Measurements from ENCODE around the gene PPP4R2.

The PPP4R2 gene

DNA sequence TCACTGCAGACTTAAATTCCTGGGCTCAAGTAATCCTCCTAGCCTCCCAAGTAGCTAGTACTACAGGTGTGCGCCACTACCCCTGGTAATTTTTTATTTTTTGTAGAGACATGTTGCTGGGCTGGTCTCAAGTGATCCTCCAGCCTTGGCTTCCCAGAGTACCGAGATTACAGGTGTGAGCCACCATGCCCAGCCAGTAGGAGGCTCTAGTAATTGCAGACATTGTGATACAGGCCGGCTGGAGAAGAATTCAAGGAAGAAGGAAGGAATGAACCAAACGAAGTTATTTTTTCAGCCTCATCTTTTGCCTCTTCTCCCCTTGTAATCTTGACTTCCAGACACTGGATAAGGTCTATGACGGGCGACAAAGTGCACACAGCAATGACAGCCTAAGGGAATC is 3.2 kb upstream of the PPP4R2 start:
- no peak for DNase-seq (ENCODE audit: extremely low spot score)
- CTCF ChIA-PET = no interaction called here
- POLR2A ChIA-PET = no interaction called here
- TF ChIP-seq ELF4 (IDR thresholded peaks at IDR 0.05) = no peak
- no peak for TF ChIP-seq NFRKB (IDR thresholded peaks at IDR 0.05)
- no peak for TF ChIP-seq SP1 (IDR thresholded peaks at IDR 0.05)
- TF ChIP-seq CTBP1 (IDR thresholded peaks at IDR 0.05; ENCODE audit: borderline replicate concordance) = no peak
- TF ChIP-seq TARDBP (IDR thresholded peaks at IDR 0.05) = no peak
- no peak for TF ChIP-seq ARNT (IDR thresholded peaks at IDR 0.05)
- TF ChIP-seq BHLHE40 (IDR thresholded peaks at IDR 0.05; ENCODE audit: borderline replicate concordance) = no peak
- no peak for TF ChIP-seq FOXM1 (IDR thresholded peaks at IDR 0.05; ENCODE audit: borderline replicate concordance)
- TF ChIP-seq FOXA1 (IDR thresholded peaks at IDR 0.05) = no peak
- no peak for TF ChIP-seq SUZ12 (IDR thresholded peaks at IDR 0.05)
- no peak for TF ChIP-seq ZNF384 (IDR thresholded peaks at IDR 0.05)
- no peak for TF ChIP-seq HDGF (IDR thresholded peaks at IDR 0.05; ENCODE audit: borderline replicate concordance)
- TF ChIP-seq, protein P1, sequence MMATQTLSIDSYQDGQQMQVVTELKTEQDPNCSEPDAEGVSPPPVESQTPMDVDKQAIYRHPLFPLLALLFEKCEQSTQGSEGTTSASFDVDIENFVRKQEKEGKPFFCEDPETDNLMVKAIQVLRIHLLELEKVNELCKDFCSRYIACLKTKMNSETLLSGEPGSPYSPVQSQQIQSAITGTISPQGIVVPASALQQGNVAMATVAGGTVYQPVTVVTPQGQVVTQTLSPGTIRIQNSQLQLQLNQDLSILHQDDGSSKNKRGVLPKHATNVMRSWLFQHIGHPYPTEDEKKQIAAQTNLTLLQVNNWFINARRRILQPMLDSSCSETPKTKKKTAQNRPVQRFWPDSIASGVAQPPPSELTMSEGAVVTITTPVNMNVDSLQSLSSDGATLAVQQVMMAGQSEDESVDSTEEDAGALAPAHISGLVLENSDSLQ (IDR thresholded peaks at IDR 0.05) = no peak
- no peak for TF ChIP-seq FOXK2 (IDR thresholded peaks at IDR 0.05)
- TF ChIP-seq L3MBTL2 (conservative IDR thresholded peaks at IDR 0.05) = no peak

DNA sequence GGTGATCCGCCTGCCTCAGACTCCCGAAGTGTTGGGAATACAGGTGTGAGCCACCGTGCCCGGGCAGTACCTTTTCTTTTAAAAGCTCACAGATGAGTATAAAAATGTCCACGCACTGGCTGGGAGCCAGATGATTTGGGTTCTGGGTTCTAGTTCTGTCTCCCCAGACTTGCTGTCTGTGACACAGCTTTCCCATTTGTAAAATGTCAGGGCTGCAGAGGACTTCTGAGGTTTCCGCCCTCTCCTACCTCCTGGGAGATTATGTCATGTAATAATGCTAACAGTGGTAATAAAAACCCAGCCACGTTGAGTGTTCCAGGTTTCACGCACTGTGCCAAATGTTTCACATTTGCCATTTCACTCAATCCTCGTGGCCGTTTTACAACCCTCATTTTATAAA is 1.3 kb upstream of the PPP4R2 start:
- ChIA-PET CTCF (interaction anchor here (0.6 kb wide), 1 partner anchor 13 kb away, joined by 3 read pairs; no protein-coding TSS in a partner anchor), POLR2A (interaction anchor here (2.4 kb wide), 1 partner anchor 13 kb away, joined by 10 read pairs; no protein-coding TSS in a partner anchor)

GRCh38 chr3:72996121-72996472 is 514 bp upstream of the PPP4R2 start:
- no peak for DNase-seq (ENCODE audit: extremely low spot score)
- POLR2A ChIA-PET = interaction anchor here (1.0 to 2.4 kb wide), 3 partner anchors 12 to 15 kb away, joined by 3 to 10 read pairs (median 4); no protein-coding TSS in a partner anchor
- CTCF ChIA-PET = interaction anchor here (0.6 kb wide), 1 partner anchor 12 kb away, joined by 3 read pairs; no protein-coding TSS in a partner anchor
- TF ChIP-seq FOXK2 (IDR thresholded peaks at IDR 0.05) (no peak), CTBP1 (IDR thresholded peaks at IDR 0.05; ENCODE audit: borderline replicate concordance) (no peak), HDGF (IDR thresholded peaks at IDR 0.05; ENCODE audit: borderline replicate concordance) (no peak), NFRKB (IDR thresholded peaks at IDR 0.05) (no peak), SUZ12 (IDR thresholded peaks at IDR 0.05) (no peak), ARNT (IDR thresholded peaks at IDR 0.05) (no peak), FOXM1 (IDR thresholded peaks at IDR 0.05; ENCODE audit: borderline replicate concordance) (no peak), L3MBTL2 (conservative IDR thresholded peaks at IDR 0.05) (0 out of 2 replicates have a peak, but pooled peaks have one; percentile 22)

More for the DNA sequence above, 1.3 kb upstream of the PPP4R2 start:
- peak; percentile 27 for DNase-seq (ENCODE audit: extremely low spot score)
- TF ChIP-seq, protein P1 (IDR thresholded peaks at IDR 0.05) = peak; percentile 78
- TF ChIP-seq LEF1 (IDR thresholded peaks at IDR 0.05; ENCODE audit: borderline replicate concordance) (no peak), HDGF (IDR thresholded peaks at IDR 0.05; ENCODE audit: borderline replicate concordance) (no peak)

- peak; percentile 39 for DNase-seq (ENCODE audit: extremely low spot score)
- POLR2A ChIA-PET = interaction anchor here (0.6 to 2.4 kb wide), 6 partner anchors 12 to 146 kb away, joined by 3 to 10 read pairs (median 4); no protein-coding TSS in a partner anchor
- no peak for TF ChIP-seq HDGF (IDR thresholded peaks at IDR 0.05; ENCODE audit: borderline replicate concordance)
- no peak for TF ChIP-seq ZNF384 (IDR thresholded peaks at IDR 0.05)
- no peak for TF ChIP-seq CTBP1 (IDR thresholded peaks at IDR 0.05; ENCODE audit: borderline replicate concordance)
- no peak for TF ChIP-seq FOXM1 (IDR thresholded peaks at IDR 0.05; ENCODE audit: borderline replicate concordance)
- no peak for TF ChIP-seq NFRKB (IDR thresholded peaks at IDR 0.05)
- TF ChIP-seq L3MBTL2 (conservative IDR thresholded peaks at IDR 0.05) = no peak; the same call in 1 of the 2 replicates
- TF ChIP-seq BHLHE40 (IDR thresholded peaks at IDR 0.05; ENCODE audit: borderline replicate concordance) = no peak
- no peak for TF ChIP-seq FOXA1 (IDR thresholded peaks at IDR 0.05)
- TF ChIP-seq, protein P1 (IDR thresholded peaks at IDR 0.05) = no peak; the same call in 1 of the 2 replicates
- TF ChIP-seq ELF4 (IDR thresholded peaks at IDR 0.05) = no peak
- TF ChIP-seq SUZ12 (IDR thresholded peaks at IDR 0.05) = no peak
- CTCF ChIA-PET = interaction anchor here (0.6 to 1.3 kb wide), 4 partner anchors 11 to 1166 kb away, joined by 4 to 5 read pairs (median 4); no protein-coding TSS in a partner anchor
Observed at GRCh38 chr3:72997421-72997961, 880 bp downstream of the PPP4R2 start.

GRCh38 chr3:72998466-72998865 is 1.9 kb downstream of the PPP4R2 start:
- CTCF ChIA-PET = no interaction called here
- TF ChIP-seq NFRKB (IDR thresholded peaks at IDR 0.05) (no peak), L3MBTL2 (conservative IDR thresholded peaks at IDR 0.05) (no peak), FOXK2 (IDR thresholded peaks at IDR 0.05) (no peak), ELF4 (IDR thresholded peaks at IDR 0.05) (no peak), TARDBP (IDR thresholded peaks at IDR 0.05) (no peak), ARNT (IDR thresholded peaks at IDR 0.05) (no peak), SUZ12 (IDR thresholded peaks at IDR 0.05) (no peak), SP1 (IDR thresholded peaks at IDR 0.05) (no peak), HDGF (IDR thresholded peaks at IDR 0.05; ENCODE audit: borderline replicate concordance) (no peak), ZNF384 (IDR thresholded peaks at IDR 0.05) (no peak), BHLHE40 (IDR thresholded peaks at IDR 0.05; ENCODE audit: borderline replicate concordance) (no peak), FOXA1 (IDR thresholded peaks at IDR 0.05) (no peak)
- TF ChIP-seq, protein P1 (IDR thresholded peaks at IDR 0.05) = no peak
- no peak for DNase-seq (ENCODE audit: extremely low spot score)
- POLR2A ChIA-PET = interaction anchor here (1.0 kb wide), 1 partner anchor 59 kb away, joined by 3 read pairs; no protein-coding TSS in a partner anchor
